Measurements from ENCODE around the gene SBF1. TPM values are rescaled to one million over a fixed set of nuclear protein-coding genes. Genes with fewer than 3 reads are reported as not detected.
A peak's percentile ranks its signal among the peaks of the same experiment; 100 is the strongest.

The SBF1 gene
- total RNA-seq, 2 experiments from 2014 or later: 177 to 183 TPM

DNA sequence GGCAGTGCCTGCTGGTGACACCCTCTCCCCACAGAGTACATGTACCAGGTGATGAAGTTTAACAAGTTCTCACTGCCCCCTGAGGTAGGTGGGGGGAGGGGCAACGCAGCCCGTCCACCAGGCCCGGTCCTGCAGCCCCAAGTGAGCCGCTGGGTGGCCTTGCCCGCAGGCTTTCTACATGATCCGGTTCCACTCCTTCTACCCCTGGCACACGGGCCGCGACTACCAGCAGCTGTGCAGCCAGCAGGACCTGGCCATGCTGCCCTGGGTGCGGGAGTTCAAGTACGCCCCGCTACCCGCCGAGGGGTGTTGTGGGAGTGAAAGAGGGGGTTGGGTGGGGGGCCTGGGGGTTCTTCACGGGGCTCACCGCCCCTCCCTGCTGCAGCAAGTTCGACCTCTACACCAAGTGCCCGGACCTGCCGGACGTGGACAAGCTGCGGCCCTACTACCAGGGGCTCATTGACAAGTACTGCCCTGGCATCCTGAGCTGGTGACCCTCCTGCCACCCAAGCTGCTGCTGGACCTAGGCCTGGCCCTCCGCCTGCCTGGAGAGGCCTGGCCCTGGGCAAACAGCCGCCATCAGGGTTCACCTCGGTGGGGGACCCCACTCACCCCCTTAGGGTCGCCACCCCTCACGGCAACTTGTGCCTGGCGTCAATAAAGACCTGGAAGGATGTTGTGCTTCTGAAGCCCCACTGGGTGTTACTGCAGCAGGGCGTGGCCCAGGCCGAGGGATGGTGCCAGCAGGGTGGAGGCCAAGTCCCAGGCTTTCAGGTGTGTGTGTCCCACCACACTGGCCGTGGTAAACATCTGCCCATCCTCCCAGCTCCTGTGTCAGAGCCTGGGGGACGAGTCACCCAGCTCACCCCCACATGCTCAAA lies 14.8 kb upstream of the SBF1 start:
- H3K4me3 Mint-ChIP-seq: no peak overlapping the region
- CTCF ChIA-PET: no interaction called here
- no peaks in the 10 kb centered on the region for H3K36me3 Mint-ChIP-seq (ENCODE audit: low read depth)
- DNase-seq: no peak
- no peak for ATAC-seq
- H3K4me1 Mint-ChIP-seq (ENCODE audit: low read depth): peaks cover 8% of the 10 kb centered on the region
- no peaks in the 10 kb centered on the region for H3K9me3 Mint-ChIP-seq (ENCODE audit: insufficient read depth)
- POLR2A ChIA-PET: no interaction called here
- H3K27me3 Mint-ChIP-seq (ENCODE audit: low read depth): peaks cover 2% of the 10 kb centered on the region
- H3K27ac Mint-ChIP-seq: no peak overlapping the region

DNA sequence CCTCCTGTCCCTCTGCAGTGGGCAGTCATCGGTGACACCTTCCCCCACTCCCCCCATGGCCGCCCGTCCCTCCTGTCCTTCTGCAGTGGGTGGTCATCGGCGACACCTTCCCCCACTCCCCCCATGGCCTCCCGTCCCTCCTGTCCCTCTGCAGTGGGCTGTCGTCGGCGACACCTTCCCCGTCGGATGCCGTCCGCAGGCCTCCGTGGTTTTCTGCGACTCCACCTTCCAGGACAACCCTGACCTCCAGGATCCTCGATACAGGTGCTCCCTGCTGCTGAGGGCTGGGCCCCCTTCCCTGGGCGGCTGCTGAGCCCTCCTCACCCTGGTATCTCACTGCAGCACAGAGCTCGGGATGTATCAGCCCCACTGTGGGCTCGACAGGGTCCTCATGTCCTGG lies 14.1 kb upstream of the SBF1 start:
- DNase-seq (no peak), ATAC-seq (no peak)
- Mint-ChIP-seq H3K4me3 (no peak overlapping the region), H3K27me3 (ENCODE audit: low read depth) (peaks cover 2% of the 10 kb centered on the region), H3K9me3 (ENCODE audit: insufficient read depth) (no peaks in the 10 kb centered on the region), H3K27ac (no peak overlapping the region), H3K4me1 (ENCODE audit: low read depth) (peaks cover 8% of the 10 kb centered on the region), H3K36me3 (ENCODE audit: low read depth) (no peaks in the 10 kb centered on the region)
- CTCF ChIA-PET: no interaction called here
- POLR2A ChIA-PET: no interaction called here

DNA sequence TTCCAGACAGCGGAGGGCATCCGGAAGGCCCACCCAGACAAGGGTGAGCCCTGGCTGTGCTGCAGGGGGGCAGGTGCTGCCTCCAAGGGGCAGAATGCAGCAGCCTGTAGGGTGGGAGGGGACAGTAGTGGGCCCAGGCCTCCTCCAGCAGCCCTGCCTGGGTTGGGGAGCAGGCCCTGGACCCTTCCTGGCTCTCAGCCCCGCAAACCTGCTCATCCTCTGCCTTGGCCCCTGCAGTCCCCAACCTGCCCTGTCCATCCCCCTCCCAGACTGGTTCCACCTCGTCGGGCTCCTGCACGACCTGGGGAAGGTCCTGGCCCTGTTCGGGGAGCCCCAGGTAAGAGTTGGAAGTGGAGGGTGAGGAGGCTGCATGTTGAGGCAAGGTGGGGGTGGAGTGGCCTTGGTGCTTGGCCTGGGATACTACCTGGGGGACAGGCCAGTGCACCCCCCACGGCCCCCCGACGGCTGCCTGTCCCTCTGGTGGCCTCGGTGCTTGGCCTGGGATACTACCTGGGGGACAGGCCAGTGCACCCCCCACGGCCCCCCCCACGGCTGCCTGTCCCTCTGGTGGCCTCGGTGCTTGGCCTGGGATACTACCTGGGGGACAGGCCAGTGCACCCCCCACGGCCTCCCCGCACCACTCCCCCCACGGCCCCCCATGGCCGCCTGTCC lies 13.3 kb upstream of the SBF1 start:
- CTCF ChIA-PET: no interaction called here
- no peak overlapping the region for H3K4me3 Mint-ChIP-seq
- DNase-seq (no peak), ATAC-seq (no peak)
- H3K36me3 Mint-ChIP-seq (ENCODE audit: low read depth): no peaks in the 10 kb centered on the region
- H3K4me1 Mint-ChIP-seq (ENCODE audit: low read depth): peaks cover 8% of the 10 kb centered on the region
- POLR2A ChIA-PET: no interaction called here
- no peaks in the 10 kb centered on the region for H3K9me3 Mint-ChIP-seq (ENCODE audit: insufficient read depth)
- peaks cover under 1% of the 10 kb centered on the region for H3K27me3 Mint-ChIP-seq (ENCODE audit: low read depth)
- H3K27ac Mint-ChIP-seq: no peak overlapping the region

DNA sequence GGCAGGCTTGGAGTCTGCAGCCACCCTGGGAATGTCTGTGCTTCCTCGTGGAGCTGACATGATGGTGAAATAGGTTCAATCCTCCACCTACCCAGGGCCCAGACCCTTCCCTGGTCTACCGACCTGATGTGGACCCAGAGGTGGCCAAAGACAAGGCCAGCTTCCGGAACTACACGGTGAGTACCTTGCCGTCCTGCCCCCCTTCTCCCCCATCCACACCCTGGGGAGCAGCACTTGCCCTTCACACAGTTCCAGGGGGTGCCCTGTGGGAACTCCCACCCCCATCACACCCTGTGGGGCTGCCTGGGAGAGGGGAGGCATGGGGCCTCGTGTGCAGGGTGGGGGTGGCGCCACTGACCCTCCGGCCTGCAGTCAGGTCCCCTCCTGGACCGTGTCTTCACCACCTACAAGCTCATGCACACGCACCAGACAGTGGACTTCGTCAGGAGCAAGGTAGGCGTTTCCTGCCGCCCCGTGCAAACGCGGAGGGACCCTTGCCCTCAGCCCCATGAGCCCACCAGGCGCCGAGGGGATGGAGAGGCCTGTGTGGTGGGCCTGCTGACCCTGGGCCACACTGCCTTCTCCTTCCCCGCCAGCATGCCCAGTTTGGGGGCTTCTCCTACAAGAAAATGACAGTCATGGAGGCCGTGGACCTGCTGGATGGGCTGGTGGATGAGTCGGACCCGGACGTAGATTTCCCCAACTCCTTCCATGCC lies 12.6 kb upstream of the SBF1 start:
- ChIA-PET CTCF (no interaction called here), POLR2A (no interaction called here)
- H3K4me3 Mint-ChIP-seq: no peak overlapping the region
- H3K27me3 Mint-ChIP-seq (ENCODE audit: low read depth): no peaks in the 10 kb centered on the region
- no peaks in the 10 kb centered on the region for H3K9me3 Mint-ChIP-seq (ENCODE audit: insufficient read depth)
- H3K36me3 Mint-ChIP-seq (ENCODE audit: low read depth): no peaks in the 10 kb centered on the region
- DNase-seq (no peak), ATAC-seq (no peak)
- peaks cover 8% of the 10 kb centered on the region for H3K4me1 Mint-ChIP-seq (ENCODE audit: low read depth)
- no peak overlapping the region for H3K27ac Mint-ChIP-seq

DNA sequence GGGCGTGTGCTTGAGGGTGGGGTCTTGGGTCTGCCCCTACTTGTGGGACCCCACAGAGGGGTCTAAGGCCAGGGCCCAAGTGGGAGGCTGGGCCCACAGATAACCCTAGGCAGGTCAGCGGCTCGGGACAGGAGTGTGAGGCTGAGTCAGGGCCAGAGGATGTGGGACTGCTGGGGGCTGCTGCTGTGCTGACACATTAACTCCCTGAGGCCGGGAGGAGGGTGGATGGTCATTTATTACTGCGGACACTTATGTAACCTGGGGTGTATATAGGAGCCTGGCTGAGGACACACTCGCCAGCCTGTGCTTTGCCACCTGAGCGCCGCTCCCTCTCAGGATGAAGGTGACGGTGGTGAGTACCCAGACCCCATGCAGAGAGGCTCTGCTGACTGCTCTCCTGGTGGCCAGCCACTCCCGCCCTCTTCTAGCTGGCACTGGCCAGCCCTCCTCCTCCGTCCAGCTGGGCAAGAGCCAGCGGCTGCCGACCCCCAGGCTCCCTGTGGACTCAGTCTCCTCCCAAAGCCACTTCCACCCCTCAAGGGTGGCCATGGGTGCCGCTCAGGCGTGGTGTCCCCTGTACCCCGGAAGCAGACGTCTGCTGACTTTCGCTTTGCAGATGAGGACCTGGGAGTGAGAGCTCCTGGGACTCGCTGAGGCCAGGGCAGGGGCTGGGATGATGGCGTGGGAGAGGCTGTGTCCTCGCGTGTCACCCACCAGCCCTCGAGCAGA lies 11.9 kb upstream of the SBF1 start, which contains the start of gene MIOX:
MIOX (plus strand) TSS at position 299 of the 729 bp plus-strand sequence; CDS start at position 338, 39 bp downstream.
- Mint-ChIP-seq H3K27ac (peak within 1 kb of the TSS; percentile 27), H3K4me1 (ENCODE audit: low read depth) (peaks cover 8% of the 10 kb centered on the region), H3K9me3 (ENCODE audit: insufficient read depth) (no peaks in the 10 kb centered on the region), H3K4me3 (no peak within 1 kb of the TSS), H3K36me3 (ENCODE audit: low read depth) (no peaks in the 10 kb centered on the region), H3K27me3 (ENCODE audit: low read depth) (no peaks in the 10 kb centered on the region)
- DNase-seq: no peak
- ChIA-PET POLR2A (no interaction called here), CTCF (interaction anchor here (1.3 kb wide), 1 partner anchor 11 kb away, joined by 4 read pairs; no protein-coding TSS in a partner anchor)
- no peak for ATAC-seq

DNA sequence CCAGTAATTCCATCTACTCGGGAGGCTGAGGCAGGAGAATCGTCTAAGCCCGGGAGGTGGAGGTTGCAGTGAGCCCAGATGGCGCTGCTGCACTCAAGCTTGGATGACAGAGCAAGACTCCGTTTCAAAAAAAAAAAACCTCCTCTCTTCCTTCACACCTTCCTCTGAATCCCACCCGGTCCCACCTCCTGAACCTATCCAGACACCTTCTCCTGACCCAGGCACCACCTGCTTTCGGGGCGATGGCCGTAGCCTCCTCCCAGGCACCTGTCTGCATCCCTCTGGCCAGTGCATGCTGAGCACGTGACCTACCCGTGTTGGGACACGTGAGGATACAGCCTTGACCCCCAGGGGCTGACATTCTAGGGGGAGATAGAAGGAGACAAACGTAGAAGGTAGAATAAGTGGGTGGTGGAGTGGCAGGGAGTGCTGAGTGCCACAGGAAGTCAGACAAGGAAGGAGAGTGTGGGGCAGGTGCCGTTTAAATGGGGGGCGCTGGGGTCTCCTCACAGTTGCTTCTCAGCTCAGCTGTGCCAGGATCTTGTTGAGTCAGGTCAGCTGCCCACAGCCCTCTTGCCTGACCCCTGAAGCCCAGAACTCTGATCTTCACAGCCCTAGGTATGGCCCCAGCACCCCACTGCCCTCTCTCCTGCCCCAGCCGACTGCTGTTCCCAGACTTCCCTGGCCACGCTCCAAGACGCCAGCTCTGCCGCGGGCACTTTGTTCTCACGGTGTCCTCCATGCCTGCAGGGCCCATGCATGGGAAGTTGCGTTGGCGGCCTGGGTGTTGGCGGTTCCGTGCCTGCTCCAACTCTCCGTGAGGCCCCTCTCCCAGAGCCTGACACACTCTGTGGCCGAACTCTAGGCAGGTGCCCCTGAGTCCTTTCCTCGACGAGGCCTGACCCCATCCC lies 10.6 kb upstream of the SBF1 start:
- Mint-ChIP-seq H3K27ac (no peak overlapping the region), H3K9me3 (ENCODE audit: insufficient read depth) (no peaks in the 10 kb centered on the region)
- ATAC-seq: no peak

DNA sequence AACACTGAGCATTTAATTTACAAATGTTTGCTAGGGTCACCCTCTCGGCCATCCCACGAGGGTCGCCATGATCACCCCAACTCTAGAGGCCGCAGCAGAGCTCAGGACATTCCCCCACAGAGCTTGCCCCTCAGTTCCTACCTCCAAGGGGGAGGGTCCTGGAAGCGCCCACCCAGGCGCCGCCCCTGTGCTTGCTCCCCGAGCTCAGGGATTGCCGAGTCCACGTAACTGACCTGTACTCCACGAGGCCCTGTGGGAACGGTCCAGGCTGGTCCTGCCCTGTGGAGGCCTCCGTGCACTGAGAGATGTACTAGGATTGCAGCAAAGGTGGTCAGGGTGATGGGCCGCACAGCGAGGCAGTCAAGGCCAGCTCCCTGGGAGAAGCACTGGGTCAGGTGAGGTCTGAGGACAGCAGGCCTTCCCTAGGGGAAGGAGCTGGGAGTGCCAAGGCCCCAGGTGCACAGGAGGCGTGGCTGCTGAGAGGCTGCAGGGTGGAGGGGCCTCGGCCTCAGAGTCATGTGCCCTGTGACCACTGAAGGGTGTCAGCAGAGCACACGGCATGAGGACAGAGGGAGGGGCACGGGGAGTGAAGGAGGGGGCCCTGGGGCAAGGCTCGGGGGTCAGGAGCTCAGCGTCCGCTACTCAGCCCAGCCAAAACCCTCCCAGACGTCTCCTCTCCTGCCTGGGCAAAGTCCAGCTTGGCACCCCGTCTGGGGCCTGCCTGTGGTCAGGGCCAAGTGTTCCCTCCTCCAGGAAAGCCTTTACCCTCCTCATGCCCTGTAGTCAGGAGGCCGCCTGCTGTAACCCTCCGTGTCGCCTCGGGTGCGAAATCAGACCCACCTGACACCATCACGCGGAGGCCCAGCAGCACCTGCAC lies 9.4 kb upstream of the SBF1 start:
- Mint-ChIP-seq H3K4me3 (no peak overlapping the region), H3K27ac (no peak overlapping the region), H3K27me3 (ENCODE audit: low read depth) (peaks cover 14% of the 10 kb centered on the region), H3K4me1 (ENCODE audit: low read depth) (peaks cover 5% of the 10 kb centered on the region), H3K36me3 (ENCODE audit: low read depth) (no peaks in the 10 kb centered on the region), H3K9me3 (ENCODE audit: insufficient read depth) (no peaks in the 10 kb centered on the region)
- CTCF ChIA-PET: no interaction called here
- no peak for DNase-seq
- ATAC-seq: no peak
- POLR2A ChIA-PET: interaction anchor here (1.5 kb wide), 1 partner anchor 23 kb away, joined by 4 read pairs; the partner anchor contains the start of genes LMF2 and NCAPH2

More for the DNA sequence above, 10.6 kb upstream of the SBF1 start:
- DNase-seq: no peak
- Mint-ChIP-seq H3K4me3 (no peak overlapping the region), H3K36me3 (ENCODE audit: low read depth) (no peaks in the 10 kb centered on the region), H3K4me1 (ENCODE audit: low read depth) (peaks cover 2% of the 10 kb centered on the region), H3K27me3 (ENCODE audit: low read depth) (peaks cover 2% of the 10 kb centered on the region)
- CTCF ChIA-PET: interaction anchor here (0.9 to 1.3 kb wide), 2 partner anchors 12 to 17 kb away, joined by 3 to 4 read pairs; no protein-coding TSS in a partner anchor
- POLR2A ChIA-PET: interaction anchor here (1.5 kb wide), 1 partner anchor 22 kb away, joined by 4 read pairs; the partner anchor contains the start of genes LMF2 and NCAPH2

DNA sequence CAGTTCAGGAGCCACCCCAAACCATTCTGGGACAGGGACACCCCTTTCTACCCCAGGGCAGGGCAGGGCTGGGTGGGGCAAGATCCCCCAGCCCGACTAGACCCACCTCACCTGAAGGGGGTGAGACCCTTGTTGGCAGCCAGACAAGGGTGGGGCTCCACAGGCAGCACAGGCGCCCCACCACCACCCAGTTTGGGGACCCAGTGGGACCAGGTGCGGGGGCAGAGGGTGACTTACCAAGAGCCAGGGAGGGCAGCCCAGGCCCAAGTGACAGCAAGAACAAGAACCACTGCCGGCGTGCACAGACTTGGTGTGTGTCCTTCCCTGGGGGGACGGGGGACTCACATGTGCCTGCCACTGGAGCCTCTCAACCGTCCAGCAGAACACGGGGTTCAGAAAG lies 8.7 kb upstream of the SBF1 start:
- peaks cover 19% of the 10 kb centered on the region for H3K27me3 Mint-ChIP-seq (ENCODE audit: low read depth)
- H3K9me3 Mint-ChIP-seq (ENCODE audit: insufficient read depth): no peaks in the 10 kb centered on the region
- no peak for ATAC-seq
- no peak overlapping the region for H3K27ac Mint-ChIP-seq
- ChIA-PET POLR2A (interaction anchor here (1.3 kb wide), 1 partner anchor 13 kb away, joined by 4 read pairs; no protein-coding TSS in a partner anchor), CTCF (interaction anchor here (2.2 kb wide), 1 partner anchor 10 kb away, joined by 9 read pairs; no protein-coding TSS in a partner anchor)
- H3K36me3 Mint-ChIP-seq (ENCODE audit: low read depth): no peaks in the 10 kb centered on the region
- no peak overlapping the region for H3K4me3 Mint-ChIP-seq
- DNase-seq: no peak
- peaks cover 5% of the 10 kb centered on the region for H3K4me1 Mint-ChIP-seq (ENCODE audit: low read depth)

DNA sequence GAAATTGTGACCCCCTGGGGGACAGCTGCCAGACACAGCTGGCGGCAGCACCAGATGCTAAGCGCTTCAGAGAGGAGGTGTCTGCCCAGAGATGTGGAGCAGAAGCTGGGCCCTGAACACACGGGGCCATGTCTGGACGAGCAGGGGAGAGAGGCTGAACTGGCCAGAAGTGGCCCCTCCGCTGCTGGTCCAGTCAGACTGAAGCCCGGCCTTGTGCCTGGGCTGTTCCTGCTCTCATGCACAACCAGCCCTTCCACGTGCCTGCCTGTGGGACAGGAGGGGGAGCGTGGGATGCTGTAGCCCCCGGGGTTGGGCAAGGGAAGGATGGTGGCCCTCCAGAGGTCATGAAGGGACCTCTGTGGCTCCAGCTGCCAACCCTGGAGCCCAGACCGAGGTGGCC lies 8.3 kb upstream of the SBF1 start:
- H3K27ac Mint-ChIP-seq: no peak overlapping the region
- no peak for ATAC-seq
- H3K27me3 Mint-ChIP-seq (ENCODE audit: low read depth): peaks cover 21% of the 10 kb centered on the region
- ChIA-PET POLR2A (interaction anchor here (1.3 kb wide), 1 partner anchor 13 kb away, joined by 4 read pairs; no protein-coding TSS in a partner anchor), CTCF (interaction anchor here (2.2 kb wide), 1 partner anchor 9 kb away, joined by 9 read pairs; no protein-coding TSS in a partner anchor)
- H3K9me3 Mint-ChIP-seq (ENCODE audit: insufficient read depth): no peaks in the 10 kb centered on the region
- H3K36me3 Mint-ChIP-seq (ENCODE audit: low read depth): no peaks in the 10 kb centered on the region
- no peak overlapping the region for H3K4me3 Mint-ChIP-seq
- DNase-seq: no peak
- H3K4me1 Mint-ChIP-seq (ENCODE audit: low read depth): peaks cover 5% of the 10 kb centered on the region
